Frontal cortex (tissue), 4 donors: Measurements from ENCODE around the gene CSNK1G3. TPM values are rescaled to one million over a fixed set of nuclear protein-coding genes. Genes with fewer than 3 reads are reported as not detected.
"Not testable (repeated sequence)": the region's sequence is repeated elsewhere in the genome, so short reads cannot be mapped to it uniquely, and the experiment has no call there.

Experiments
- DNase-seq, 2 donors: peaks; one replicate each; pipeline ENCODE4 v3.0.0; 2012; ENCODE audit warnings: low spot score in 2 of 2
- FAIRE-seq: peaks from 2 replicates; lab custom pipeline; 2012; peaks lifted over from hg19 to GRCh38; lab: Jason Lieb, UNC
- total RNA-seq: library from RNA; depleted of rRNA; stranded (reverse); fragments of >200 nt; gene quantifications from one replicate; pipeline ENCODE4 v1.2.3, GENCODE V29; 2014
- donor health status: control.
- donor health status: control.
- donor health status: control.

CSNK1G3 gene
- 230 TPM for total RNA-seq

GRCh38 chr5:123511648-123512605 lies at the start of gene CSNK1G3:
Gene CSNK1G3, plus strand, starts transcription at chr5:123512177. Its CDS starts 33,487 bp downstream, at chr5:123545664.
- peak; percentile 90 for FAIRE-seq
- peak; percentile 91 for DNase-seq

DNA sequence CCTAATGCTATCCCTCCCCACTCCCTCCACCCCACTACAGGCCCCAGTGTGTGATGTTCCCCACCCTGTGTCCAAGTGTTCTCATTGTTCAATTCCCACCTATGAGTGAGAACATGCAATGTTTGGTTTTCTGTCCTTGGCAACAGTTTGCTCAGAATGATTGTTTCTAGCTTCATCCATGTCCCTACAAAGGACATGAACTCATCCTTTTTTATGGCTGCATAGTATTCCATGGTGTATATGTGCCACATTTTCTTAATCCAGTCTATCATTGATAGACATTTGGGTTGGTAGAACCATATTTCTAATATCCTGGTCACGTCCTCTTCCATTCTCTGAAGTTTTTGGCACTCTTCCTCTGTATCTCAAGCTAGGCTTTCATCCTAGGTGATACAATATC lies 45.1 kb upstream of the CSNK1G3 start:
- not testable (repeated sequence) for FAIRE-seq, DNase-seq

- FAIRE-seq: no peak
- DNase-seq: no peak
Observed at GRCh38 chr5:123471385-123471784, 40.6 kb upstream of the CSNK1G3 start.

DNA sequence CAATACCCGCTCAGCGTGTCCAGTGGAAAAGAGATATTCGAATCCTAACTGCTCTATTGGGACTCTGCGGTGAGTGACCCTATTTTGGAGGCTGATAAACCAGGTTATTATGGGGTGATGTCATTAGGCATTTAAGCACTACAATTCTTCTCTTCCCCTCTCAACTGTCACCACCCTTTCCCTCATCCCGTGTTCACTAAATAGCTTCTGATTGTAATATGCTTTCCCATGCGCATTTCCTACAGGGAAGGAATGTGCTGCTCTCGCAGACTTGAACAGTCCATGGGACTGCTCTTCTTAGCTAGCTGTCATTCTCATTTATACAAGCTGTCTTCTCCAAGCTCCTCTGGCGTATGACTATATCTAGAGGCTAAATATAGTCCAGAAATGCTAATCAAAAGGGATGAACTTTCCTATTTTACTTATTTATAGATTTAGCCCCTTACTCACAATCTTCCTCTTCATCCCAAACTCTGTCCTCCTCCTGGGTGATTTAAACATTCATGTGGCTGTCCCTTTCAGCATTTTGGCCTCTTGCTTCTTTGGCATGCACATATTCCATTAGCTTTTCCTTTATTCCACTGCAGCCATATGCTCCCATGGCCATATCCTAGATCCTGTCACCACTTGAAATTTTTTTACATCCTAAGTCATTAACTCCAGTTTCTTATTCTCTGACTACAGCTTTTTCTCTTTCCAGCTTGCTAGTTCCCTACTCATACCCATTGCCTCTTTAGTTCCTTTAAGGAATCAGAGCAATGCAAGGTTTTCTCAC lies 39.6 kb upstream of the CSNK1G3 start:
- DNase-seq (no peak), FAIRE-seq (no peak)

- DNase-seq (no peak), FAIRE-seq (no peak)
Observed at GRCh38 chr5:123474228-123474627, 37.7 kb upstream of the CSNK1G3 start.

DNA sequence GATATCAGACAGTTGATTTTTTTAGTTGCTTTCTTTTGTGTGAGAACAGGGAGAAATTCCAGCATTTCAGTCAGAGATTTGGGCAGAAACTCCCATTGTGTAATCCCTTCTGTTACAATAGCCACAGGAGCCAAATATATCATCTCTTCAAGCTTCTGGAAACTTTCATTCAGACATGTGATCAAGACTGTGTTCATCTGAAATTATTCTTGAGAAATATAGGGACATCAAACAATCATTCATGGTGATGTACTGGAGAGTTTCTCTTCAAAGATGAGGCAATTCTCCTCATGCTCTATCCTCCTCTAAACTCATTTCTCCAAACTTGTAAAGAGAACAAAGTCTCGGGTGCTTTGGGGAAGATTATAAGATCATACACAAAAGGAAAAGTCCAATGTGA lies 35.2 kb upstream of the CSNK1G3 start:
- FAIRE-seq (no peak), DNase-seq (no peak)

DNA sequence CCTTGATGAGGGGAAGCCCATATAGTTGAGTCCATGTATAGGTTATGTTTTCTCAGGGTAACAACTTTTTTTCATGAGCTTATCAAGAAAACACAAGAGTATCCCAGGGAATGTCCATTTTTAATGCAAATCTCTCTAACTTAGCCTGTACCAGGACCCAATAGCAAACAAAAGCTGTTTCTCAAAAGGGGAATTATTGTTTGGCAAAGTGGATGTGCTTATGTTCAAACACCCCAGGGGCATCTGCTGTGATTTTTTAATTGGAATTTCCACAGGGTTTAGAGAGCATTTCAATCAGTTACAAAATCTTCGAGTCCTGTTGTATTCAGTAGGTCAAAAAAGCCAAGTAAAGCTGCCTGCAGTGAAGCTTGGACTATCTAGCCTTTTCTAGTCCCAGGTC lies 33.4 kb upstream of the CSNK1G3 start:
- DNase-seq (no peak), FAIRE-seq (no peak)

DNA sequence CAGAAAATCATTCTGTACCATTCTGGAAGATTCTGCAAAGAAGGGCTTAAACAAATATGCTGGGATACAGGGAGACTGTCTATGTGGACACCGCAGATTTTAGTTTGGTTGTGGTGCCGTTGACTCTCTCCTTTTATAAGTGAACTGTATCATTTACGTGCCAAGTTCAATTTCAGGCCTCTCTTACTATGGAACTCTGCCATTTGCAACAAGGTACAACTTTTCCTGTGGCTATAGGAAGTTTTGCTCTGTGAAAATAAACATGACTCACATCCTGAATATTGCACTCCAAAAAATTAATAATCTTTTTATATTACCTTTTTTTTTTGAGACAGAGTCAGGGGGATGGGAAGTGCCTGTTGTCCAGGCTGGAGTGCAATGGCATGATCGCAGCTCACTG lies 29.7 kb upstream of the CSNK1G3 start:
- no peak for FAIRE-seq
- no peak for DNase-seq

- FAIRE-seq: no peak
Observed at GRCh38 chr5:123483446-123484077, 28.4 kb upstream of the CSNK1G3 start.

GRCh38 chr5:123485275-123485674 lies 26.7 kb upstream of the CSNK1G3 start:
- FAIRE-seq (no peak), DNase-seq (no peak)

More at GRCh38 chr5:123483446-123484077, 28.4 kb upstream of the CSNK1G3 start:
- no peak for DNase-seq

DNA sequence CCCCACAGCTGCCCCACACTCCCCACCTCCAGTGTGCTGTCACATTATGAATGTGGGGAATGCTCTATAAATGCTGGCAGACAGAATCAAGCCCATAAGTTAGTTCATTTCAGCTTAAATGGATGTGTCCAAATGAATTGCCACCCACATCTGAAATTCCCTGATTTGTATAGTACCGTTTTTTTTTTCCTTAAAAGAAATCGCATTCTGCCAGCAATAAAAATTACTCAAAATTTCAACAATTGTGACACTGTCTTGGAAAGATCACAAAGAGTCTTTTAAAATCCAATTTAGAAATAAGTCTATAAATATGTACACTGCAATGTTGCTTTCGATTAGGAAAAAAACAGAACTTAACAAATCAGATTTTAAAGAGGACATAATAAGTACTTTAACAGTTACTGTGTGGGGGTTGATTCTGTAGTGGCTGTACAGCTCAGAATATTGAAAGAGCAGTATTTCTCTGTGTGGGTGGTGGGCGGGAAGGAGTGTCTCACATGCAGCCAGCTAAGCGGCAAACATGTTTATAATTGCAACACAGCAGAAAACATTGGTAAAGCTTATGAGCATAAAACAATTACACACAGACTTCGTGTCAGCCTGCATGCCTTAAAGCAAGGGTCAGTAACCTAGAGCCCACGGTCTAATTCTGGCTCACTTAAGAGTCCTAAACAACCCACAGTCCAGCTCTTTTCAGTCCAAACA lies 24.9 kb upstream of the CSNK1G3 start:
- FAIRE-seq (no peak), DNase-seq (no peak)

GRCh38 chr5:123490974-123491373 lies 21.0 kb upstream of the CSNK1G3 start:
- DNase-seq: no peak
- no peak for FAIRE-seq

- FAIRE-seq, DNase-seq: not testable (repeated sequence)
Observed at GRCh38 chr5:123495211-123495610, 16.8 kb upstream of the CSNK1G3 start.

- DNase-seq: no peak
- no peak for FAIRE-seq
Observed at GRCh38 chr5:123496892-123497291, 15.1 kb upstream of the CSNK1G3 start.

GRCh38 chr5:123500471-123500870 lies 11.5 kb upstream of the CSNK1G3 start:
- no peak for FAIRE-seq
- no peak for DNase-seq

DNA sequence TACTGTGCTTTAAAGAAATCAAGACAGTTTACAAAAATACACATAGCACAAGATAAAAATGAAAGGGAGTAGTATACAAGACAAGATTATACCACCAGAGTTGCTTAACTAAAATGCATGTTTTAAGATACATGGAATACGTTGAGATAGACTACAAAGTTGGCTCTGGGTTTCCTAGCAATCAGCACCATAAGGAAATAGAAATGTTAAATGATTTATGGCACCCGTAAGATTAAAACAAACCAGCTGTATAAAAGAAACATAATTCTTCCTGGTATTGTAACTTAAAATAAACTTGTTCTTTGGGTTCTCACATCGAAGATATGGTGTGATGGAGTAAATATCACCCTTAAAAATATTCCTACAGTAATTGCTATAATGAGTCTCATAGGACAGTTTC lies 9.9 kb upstream of the CSNK1G3 start:
- FAIRE-seq (no peak), DNase-seq (no peak)

DNA sequence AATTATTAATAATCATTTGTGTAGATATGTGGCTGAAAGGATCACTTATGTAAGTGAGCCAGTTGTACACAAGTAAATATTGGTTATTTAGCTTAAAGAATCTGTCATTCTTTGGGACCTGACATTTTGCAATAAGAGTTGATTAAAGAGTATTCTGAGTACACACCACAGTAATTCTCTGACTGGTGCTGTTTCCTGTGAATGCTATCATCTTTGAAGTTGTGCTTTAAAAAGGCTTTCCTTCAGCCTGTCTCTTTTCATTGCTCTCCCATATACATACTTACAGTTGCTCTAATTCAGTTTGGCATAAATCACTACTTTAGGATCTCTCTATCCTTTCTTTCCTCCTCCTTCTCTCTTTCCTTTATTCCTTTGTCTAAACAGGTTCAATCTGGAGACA lies 8.7 kb upstream of the CSNK1G3 start:
- FAIRE-seq (no peak), DNase-seq (no peak)

DNA sequence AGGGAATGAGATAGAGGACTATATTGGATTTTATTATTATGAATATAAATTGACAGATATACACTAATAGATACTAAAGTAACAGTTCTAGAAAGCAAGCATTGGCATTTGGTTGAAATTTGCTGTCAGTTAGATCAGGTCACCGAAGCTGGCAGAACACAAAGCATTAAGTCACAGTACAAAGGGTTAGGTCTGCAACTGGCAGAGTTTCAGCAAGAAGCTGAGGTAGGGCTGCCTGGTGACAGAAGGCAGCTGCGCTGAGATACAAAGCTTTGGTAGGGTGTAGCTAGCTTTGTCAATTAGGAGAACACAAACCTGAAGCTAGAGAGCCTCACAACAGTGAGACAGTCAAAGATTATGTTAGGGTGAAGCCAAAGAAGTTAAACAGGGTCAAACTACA lies 6.3 kb upstream of the CSNK1G3 start:
- no peak for DNase-seq

DNA sequence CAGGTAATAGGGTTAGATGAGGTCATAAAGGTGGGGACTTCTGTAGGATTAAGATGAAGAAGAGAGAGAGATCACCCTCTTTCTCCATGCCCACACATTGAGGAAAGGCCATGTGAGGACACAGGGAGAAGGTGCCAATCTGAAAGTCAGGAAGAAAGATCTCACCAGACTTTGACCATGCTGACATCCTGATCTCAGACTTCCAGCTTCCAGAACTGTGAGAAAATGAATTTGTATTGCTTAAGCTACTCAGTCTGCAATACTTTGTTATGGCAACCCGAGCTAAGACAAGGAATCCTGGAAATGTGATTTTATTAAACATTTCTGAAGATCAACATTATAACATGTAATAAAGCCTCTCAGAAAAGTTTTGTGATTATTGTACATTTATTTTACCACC lies 3.5 kb upstream of the CSNK1G3 start:
- no peak for DNase-seq
- FAIRE-seq: no peak

More for the DNA sequence above, 6.3 kb upstream of the CSNK1G3 start:
- FAIRE-seq: no peak

GRCh38 chr5:123511290-123511647 lies 708 bp upstream of the CSNK1G3 start:
- FAIRE-seq (no peak), DNase-seq (no peak)
